ENCODE measurements around the gene TWSG1. TPM values are rescaled to one million over a fixed set of nuclear protein-coding genes. Genes with fewer than 3 reads are reported as not detected.

The TWSG1 gene
- total and polyA plus RNA-seq, 11 donors = 6.9 to 18.0 (median 13.3) TPM

DNA sequence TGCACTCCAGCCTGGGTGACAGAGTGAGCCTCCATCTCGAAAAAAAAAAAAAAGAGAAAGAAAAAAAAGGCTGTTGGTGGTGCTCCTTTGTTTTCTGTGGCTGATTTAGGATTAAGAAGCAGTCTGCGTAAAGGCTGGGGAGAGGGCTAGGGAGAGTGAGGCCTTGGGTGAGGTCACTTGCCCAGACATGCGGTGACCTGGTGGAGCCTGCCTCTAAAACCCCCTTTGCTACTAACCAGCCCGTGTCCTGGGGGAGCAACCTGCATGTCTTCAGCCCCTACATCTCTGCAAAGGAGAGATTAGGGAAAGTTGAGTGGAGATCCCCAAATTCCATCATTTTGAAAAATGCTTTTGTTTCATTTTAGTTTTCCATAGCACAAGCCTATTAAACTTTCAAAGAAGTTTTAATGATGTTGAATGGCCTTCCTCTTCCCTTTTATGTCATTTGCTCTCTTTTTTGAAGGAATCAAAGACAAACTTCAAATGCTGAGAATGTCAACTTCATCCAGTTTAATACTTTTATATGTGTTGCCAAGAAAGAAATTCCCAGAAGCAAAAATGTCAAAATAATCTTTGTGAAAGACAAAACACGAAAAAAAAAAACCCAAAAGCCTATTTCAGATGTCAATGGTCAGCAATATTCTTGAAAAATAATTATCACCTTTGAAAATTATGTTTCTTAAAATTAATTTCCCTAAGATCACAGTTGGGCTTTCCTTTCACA lies 101.8 kb downstream of the TWSG1 start:
- TF ChIP-seq POLR2A (IDR thresholded peaks at IDR 0.05) = no peak
- TF ChIP-seq, protein P1, sequence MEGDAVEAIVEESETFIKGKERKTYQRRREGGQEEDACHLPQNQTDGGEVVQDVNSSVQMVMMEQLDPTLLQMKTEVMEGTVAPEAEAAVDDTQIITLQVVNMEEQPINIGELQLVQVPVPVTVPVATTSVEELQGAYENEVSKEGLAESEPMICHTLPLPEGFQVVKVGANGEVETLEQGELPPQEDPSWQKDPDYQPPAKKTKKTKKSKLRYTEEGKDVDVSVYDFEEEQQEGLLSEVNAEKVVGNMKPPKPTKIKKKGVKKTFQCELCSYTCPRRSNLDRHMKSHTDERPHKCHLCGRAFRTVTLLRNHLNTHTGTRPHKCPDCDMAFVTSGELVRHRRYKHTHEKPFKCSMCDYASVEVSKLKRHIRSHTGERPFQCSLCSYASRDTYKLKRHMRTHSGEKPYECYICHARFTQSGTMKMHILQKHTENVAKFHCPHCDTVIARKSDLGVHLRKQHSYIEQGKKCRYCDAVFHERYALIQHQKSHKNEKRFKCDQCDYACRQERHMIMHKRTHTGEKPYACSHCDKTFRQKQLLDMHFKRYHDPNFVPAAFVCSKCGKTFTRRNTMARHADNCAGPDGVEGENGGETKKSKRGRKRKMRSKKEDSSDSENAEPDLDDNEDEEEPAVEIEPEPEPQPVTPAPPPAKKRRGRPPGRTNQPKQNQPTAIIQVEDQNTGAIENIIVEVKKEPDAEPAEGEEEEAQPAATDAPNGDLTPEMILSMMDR (IDR thresholded peaks at IDR 0.05) = no peak
- no peak for DNase-seq
- intact Hi-C loops (cut with DNase I) = no loop called here
- no peak for ATAC-seq
- Histone ChIP-seq H3K27ac (peak overlapping the region in 4 of 12 donors; percentile 12 to 45 (median 20)), H3K4me1 (peaks cover 0 to 15% (median 0%) of the 10 kb centered on the region in 12 donors), H3K27me3 (no peaks in the 10 kb centered on the region), H3K9me3 (no peaks in the 10 kb centered on the region), H3K36me3 (no peaks in the 10 kb centered on the region), H3K4me3 (no peak overlapping the region)
- WGBS, 4 donors = 77 to 84% (median 80%) methylated on average over 5 of the region's 5 CpGs

DNA sequence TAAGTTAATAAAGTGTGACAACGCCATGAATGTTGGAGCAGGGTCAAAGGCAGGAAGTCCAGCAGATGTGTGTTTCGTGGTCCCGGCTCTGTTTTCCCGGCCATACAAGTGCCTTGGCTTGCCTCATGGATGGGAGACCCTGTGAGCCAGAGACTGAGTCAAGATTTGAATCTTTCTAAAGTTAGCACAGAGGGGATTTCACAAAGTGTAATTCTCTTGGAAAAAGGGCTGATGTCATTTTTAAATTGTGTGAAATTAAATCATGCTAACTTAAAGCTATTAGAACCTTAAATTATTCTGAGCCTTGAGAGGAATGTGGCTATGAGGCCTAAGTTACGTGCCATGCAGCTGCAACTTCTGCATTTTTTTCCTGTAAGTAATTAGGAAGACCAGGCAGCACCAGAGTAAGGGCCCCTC lies 102.5 kb downstream of the TWSG1 start:
- TF ChIP-seq, protein P1 (IDR thresholded peaks at IDR 0.05) = no peak
- no peak for TF ChIP-seq POLR2A (IDR thresholded peaks at IDR 0.05)
- H3K4me3 ChIP-seq = no peak overlapping the region
- 42 to 61% (median 49%) methylated on average over 5 of the region's 5 CpGs for WGBS, 4 donors
- no peaks in the 10 kb centered on the region for H3K36me3 ChIP-seq
- H3K27ac ChIP-seq = peak overlapping the region in 4 of 12 donors; percentile 16 to 45 (median 28)
- ATAC-seq = peak in 2 of 4 donors; percentile 63 to 69
- intact Hi-C loops (cut with DNase I) = no loop called here
- H3K4me1 ChIP-seq = peaks cover 0 to 15% (median 0%) of the 10 kb centered on the region in 12 donors
- H3K9me3 ChIP-seq = no peaks in the 10 kb centered on the region
- DNase-seq = no peak
- no peaks in the 10 kb centered on the region for H3K27me3 ChIP-seq

DNA sequence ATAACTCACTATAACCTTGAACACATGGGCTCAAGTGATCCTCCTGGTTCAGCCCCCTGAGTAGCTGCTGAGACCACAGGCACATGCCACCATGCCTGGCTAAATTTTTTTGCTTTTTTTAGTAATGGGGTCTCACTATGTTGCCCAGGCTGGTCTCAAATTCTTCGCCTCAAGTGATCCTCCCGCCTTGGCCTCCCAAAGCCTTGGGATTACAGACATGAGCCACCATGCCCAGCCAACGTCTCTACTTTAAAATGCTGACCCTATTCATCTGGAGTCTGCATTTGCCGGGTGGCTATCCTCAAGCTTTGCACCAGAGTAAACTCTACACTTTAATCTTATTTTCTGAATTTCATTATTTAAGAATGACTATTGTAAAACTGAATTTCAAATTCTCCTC lies 103.1 kb downstream of the TWSG1 start:
- Histone ChIP-seq H3K27ac (peak overlapping the region in 2 of 12 donors; percentile 1 to 32), H3K4me1 (peaks cover 0 to 15% (median 0%) of the 10 kb centered on the region in 12 donors), H3K9me3 (no peaks in the 10 kb centered on the region), H3K36me3 (no peaks in the 10 kb centered on the region), H3K27me3 (no peaks in the 10 kb centered on the region), H3K4me3 (no peak overlapping the region)
- 94 to 98% (median 97%) methylated on average over 4 of the region's 4 CpGs for WGBS, 4 donors
- ATAC-seq (no peak), DNase-seq (no peak)
- no peak for TF ChIP-seq POLR2A (IDR thresholded peaks at IDR 0.05)
- TF ChIP-seq, protein P1 (IDR thresholded peaks at IDR 0.05) = no peak
- intact Hi-C loops (cut with DNase I) = no loop called here

DNA sequence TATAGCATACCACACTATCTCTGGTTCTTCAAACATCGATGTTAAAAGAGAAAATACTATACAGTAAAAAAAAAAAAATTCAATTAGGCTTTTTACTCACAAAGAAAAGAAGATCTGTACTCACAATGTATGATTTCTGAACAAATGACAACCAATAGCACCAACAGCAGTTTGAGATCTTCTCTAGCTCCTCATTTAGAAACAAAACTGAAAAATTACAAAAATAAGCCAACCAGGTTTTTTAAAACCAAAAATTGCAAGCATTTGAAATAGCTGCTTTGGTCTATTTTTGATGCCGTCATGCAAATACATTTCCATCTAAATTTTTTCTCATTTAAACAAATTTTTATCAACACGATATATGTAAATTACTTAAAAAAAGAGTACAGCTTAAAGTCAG lies 106.5 kb downstream of the TWSG1 start:
- Histone ChIP-seq H3K27ac (no peak overlapping the region), H3K36me3 (no peaks in the 10 kb centered on the region), H3K9me3 (no peaks in the 10 kb centered on the region), H3K27me3 (no peaks in the 10 kb centered on the region), H3K4me3 (no peak overlapping the region), H3K4me1 (peaks cover 0 to 15% (median 0%) of the 10 kb centered on the region in 12 donors)
- no peak for ATAC-seq
- intact Hi-C loops (cut with DNase I) = no loop called here
- no peak for DNase-seq
- TF ChIP-seq POLR2A (IDR thresholded peaks at IDR 0.05) = no peak
- TF ChIP-seq, protein P1 (IDR thresholded peaks at IDR 0.05) = no peak
- WGBS, 4 donors = 93 to 97% (median 94%) methylated on average over 3 of the region's 3 CpGs

All from heart left ventricle (tissue), 16 donors.